Bronchial smooth muscle cell (primary cell): Measurements from ENCODE around the gene NLRP7. TPM values are rescaled to one million over a fixed set of nuclear protein-coding genes. Genes with fewer than 3 reads are reported as not detected.

ENCODE experiments used
- total RNA-seq: library from RNA; depleted of rRNA; stranded (reverse); fragments of >200 nt; gene quantifications from 2 replicates; pipeline ENCODE4 v1.2.1, GENCODE V29; 2014

The NLRP7 gene
- total RNA-seq: not detected in 2 replicates

DNA sequence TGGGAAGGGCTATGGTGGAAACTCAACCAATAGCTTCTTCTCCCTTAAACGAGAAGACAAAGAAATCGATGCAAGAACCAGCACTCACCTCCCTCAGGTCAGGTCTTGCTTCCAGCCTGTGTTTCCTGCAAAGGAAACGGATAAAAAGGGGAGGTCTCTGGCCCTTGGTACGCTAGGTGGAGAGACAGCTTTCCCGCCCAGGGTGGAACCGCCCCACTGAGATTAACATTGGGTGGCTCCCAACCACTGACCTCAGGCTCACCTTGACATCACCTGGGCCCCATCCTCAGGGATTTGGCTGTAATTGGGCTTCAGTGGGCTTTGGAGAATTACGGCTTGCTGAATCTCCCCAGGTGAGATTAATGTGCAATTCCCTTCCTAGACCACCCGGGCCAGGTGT, at the start of gene NLRP7:
Gene NLRP7 (minus strand): TSS at position 150 of the 400 bp plus-strand sequence.

DNA sequence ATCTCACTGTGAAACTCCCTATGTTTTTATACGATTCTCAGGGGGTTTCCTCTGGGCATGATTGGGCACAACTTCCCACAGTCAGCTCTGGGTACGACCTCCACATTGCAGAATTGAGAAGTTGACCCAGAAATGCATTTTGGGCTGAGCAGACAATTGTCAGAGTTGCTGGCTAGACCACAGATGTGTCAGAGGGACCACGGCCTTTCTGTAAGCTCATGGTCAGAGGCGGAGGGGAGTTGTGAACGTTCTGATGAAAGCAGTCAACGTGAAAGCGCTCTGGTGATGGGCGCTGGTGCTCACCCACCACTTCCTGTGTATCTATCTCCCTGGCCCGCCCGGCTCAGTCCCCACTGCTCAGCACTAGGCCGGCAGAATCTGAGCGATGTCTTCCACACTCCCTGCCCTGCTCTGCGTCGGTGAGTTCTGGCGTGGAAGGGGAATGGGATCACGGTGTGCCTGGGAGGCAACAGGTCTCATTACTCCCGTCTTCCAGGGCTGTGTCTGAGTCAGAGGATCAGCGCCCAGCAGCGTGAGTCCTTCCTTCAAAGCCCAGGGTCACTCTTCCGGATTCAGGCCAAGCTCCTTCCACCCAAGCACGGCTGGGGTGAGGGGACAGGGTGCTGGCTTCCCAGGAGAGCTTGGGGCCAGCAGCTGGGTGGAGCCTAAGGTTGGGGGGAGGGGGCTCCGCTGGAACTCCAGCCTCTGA, 41.4 kb downstream of the NLRP7 start, which contains the start of gene NCR1:
Gene NCR1 (plus strand): TSS at position 346 of the 709 bp plus-strand sequence. CDS start 40 bp downstream, at position 386.

GRCh38 chr19:54873990-54874389, 73.3 kb downstream of the NLRP7 start, which contains the start of gene FCAR:
Gene FCAR, plus strand, starts transcription at chr19:54874235. Its CDS starts 55 bp downstream, at chr19:54874290.

Other genes starting within 250 kb of the NLRP7 start
- gene KIR3DL3, start 223.1 kb downstream of the NLRP7 start, total RNA-seq: not detected in 2 replicates
- gene KIR2DL3, start 209.0 kb downstream of the NLRP7 start, total RNA-seq: not detected in 2 replicates
- not detected in 2 replicates for gene KIR2DL1, start 177.7 kb downstream of the NLRP7 start, total RNA-seq
- not detected in 2 replicates for gene KIR2DL4, start 143.9 kb downstream of the NLRP7 start, total RNA-seq
- gene KIR3DL1, start 131.1 kb downstream of the NLRP7 start, total RNA-seq: not detected in 2 replicates
- gene KIR2DS4, start 114.9 kb downstream of the NLRP7 start, total RNA-seq: not detected in 2 replicates
- gene KIR3DL2, start 97.1 kb downstream of the NLRP7 start, total RNA-seq: not detected in 2 replicates
- not detected in 2 replicates for gene FCAR, start 73.3 kb downstream of the NLRP7 start, total RNA-seq
- gene NCR1, start 41.4 kb downstream of the NLRP7 start, total RNA-seq: not detected in 2 replicates
- gene NLRP2, start 18.8 kb upstream of the NLRP7 start, total RNA-seq: not detected in 2 replicates
- gene GP6, start 90.7 kb upstream of the NLRP7 start, total RNA-seq: 0.09 TPM in 1 of 2 replicates, not detected in the other
- 4.3 and 8.2 TPM in 2 replicates for gene RDH13, start 115.6 kb upstream of the NLRP7 start, total RNA-seq
- 0.47 and 0.52 TPM in 2 replicates for gene EPS8L1, start 128.3 kb upstream of the NLRP7 start, total RNA-seq
- 23.5 and 25.4 TPM in 2 replicates for gene PPP1R12C, start 170.1 kb upstream of the NLRP7 start, total RNA-seq
- gene TNNT1, start 201.7 kb upstream of the NLRP7 start, total RNA-seq: 29.6 and 33.3 TPM in 2 replicates
- gene TNNI3, start 210.2 kb upstream of the NLRP7 start, total RNA-seq: 0.32 and 0.52 TPM in 2 replicates
- gene DNAAF3, start 219.1 kb upstream of the NLRP7 start, total RNA-seq: 0.26 and 0.47 TPM in 2 replicates
- 0.09 and 0.16 TPM in 2 replicates for gene SYT5, start 232.8 kb upstream of the NLRP7 start, total RNA-seq